Stomach (tissue), 9 donors: ENCODE measurements around the gene RETREG2. TPM values are rescaled to one million over a fixed set of nuclear protein-coding genes. Genes with fewer than 3 reads are reported as not detected.

Experiments
- DNase-seq, 2 donors: peaks; one replicate each; pipeline versions ENCODE4 v3.0.0 to v3.0.0-alpha.2; 2013 to 2019
- H3K27ac ChIP-seq, 5 donors: fragments of 200-600 bp in 4 of 5; sonication (generic) in 4 of 5; one replicate each; pipeline ENCODE4 v1.5.1; 2013 to 2019; ENCODE audit warnings: mild to moderate bottlenecking in 1 of 5, moderate library complexity in 1 of 5
- H3K27me3 ChIP-seq, 3 donors: fragments of 200-600 bp; sonication (generic); one replicate each; pipeline ENCODE4 v1.5.1; 2017 to 2019; ENCODE audit warnings: mixed run types in 1 of 3
- H3K36me3 ChIP-seq, 4 donors: fragments of 200-600 bp; sonication (generic); 1 replicate in 3 of 4; 2 replicates in 1 of 4; pipeline ENCODE4 v1.5.1; 2016 to 2019
- H3K4me1 ChIP-seq, 4 donors: fragments of 200-600 bp; sonication (generic); one replicate each; pipeline ENCODE4 v1.5.1; 2016 to 2019
- H3K4me3 ChIP-seq, 4 donors: fragments of 200-600 bp; sonication (generic) in 3 of 4; one replicate each; pipeline ENCODE4 v1.5.1; 2016 to 2019; ENCODE audit warnings: mild to moderate bottlenecking in 1 of 4
- H3K9me3 ChIP-seq, 4 donors: fragments of 200-600 bp; sonication (generic); one replicate each; pipeline ENCODE4 v1.5.1; 2016 to 2019
- CTCF ChIP-seq, 7 experiments: fragments of 450-650 bp in 4 of 7; fragments of 200-600 bp in 3 of 7; sonication (generic) in 3 of 7; IDR thresholded peaks; one replicate each; pipeline ENCODE4 v1.5.1; 2016 to 2019; ENCODE audit warnings: antibody characterized with exemption in 7 of 7, control low read depth in 2 of 7, mild to moderate bottlenecking in 1 of 7
- EP300 ChIP-seq: sonication (generic); formaldehyde crosslinking; IDR thresholded peaks from one replicate; pipeline ENCODE4 v1.6.1; 2017; ENCODE audit warnings: antibody characterized with exemption
- POLR2A ChIP-seq, 4 donors: fragments of 450-650 bp; IDR thresholded peaks; one replicate each; pipeline ENCODE4 v1.6.1; 2016; ENCODE audit warnings: antibody characterized with exemption in 4 of 4, control low read depth in 2 of 4, mild to moderate bottlenecking in 1 of 4, moderate library complexity in 1 of 4
- POLR2AphosphoS5 ChIP-seq, 3 donors: sonication (generic); formaldehyde crosslinking; IDR thresholded peaks; one replicate each; pipeline ENCODE4 v1.6.1; 2016; ENCODE audit warnings: antibody characterized with exemption in 3 of 3
- WGBS, 5 donors: extraction: QIAGEN DNeasy Blood & Tissue Kit in 3 of 5; methylation state at CpG; one replicate each; pipeline versions ENCODE4 v1.1.5 to v1.1.7; 2013 to 2018; 5-methylcytosine and 5-hydroxymethylcytosine counted together
- intact Hi-C: fragments of 100-400 bp; cut with DNase I; formaldehyde crosslinking; loops from one replicate; pipeline ENCODE4 v1.15.1; 2023; ENCODE audit warnings: low total_unique reads
- polyA plus RNA-seq, 3 donors: library from polyadenylated mRNA; stranded (reverse); fragments of 200-250 nt; gene quantifications; one replicate each; pipeline ENCODE4 v1.2.3, GENCODE V29; 2013
- total RNA-seq, 5 donors: library from RNA; depleted of rRNA; stranded (reverse); fragments of >200 nt; gene quantifications; one replicate each; pipeline versions ENCODE4 v1.1.0 to v1.2.3, GENCODE V29; 2014 to 2016
- donor health status: healthy with polysubstance abuse.
- donor health status: Bipolar disorder and iron deficiency.
- donor health status: healthy.

The RETREG2 gene
- total and polyA plus RNA-seq, 8 donors: 23.9 to 97.3 (median 43.0) TPM

DNA sequence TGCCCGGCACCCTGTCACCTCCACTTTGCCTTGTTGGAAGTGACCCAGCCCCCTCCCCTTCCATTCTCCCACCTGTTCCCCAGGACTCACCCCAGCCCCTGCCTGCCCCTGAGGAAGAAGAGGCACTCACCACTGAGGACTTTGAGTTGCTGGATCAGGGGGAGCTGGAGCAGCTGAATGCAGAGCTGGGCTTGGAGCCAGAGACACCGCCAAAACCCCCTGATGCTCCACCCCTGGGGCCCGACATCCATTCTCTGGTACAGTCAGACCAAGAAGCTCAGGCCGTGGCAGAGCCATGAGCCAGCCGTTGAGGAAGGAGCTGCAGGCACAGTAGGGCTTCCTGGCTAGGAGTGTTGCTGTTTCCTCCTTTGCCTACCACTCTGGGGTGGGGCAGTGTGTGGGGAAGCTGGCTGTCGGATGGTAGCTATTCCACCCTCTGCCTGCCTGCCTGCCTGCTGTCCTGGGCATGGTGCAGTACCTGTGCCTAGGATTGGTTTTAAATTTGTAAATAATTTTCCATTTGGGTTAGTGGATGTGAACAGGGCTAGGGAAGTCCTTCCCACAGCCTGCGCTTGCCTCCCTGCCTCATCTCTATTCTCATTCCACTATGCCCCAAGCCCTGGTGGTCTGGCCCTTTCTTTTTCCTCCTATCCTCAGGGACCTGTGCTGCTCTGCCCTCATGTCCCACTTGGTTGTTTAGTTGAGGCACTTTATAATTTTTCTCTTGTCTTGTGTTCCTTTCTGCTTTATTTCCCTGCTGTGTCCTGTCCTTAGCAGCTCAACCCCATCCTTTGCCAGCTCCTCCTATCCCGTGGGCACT is 4.5 kb downstream of the RETREG2 start:
- H3K27ac ChIP-seq: no peak overlapping the region
- H3K9me3 ChIP-seq: no peaks in the 10 kb centered on the region
- TF ChIP-seq EP300 (no peak), POLR2A (IDR thresholded peaks at IDR 0.05) (no peak), POLR2AphosphoS5 (IDR thresholded peaks at IDR 0.05) (no peak)
- no peak overlapping the region for H3K4me3 ChIP-seq
- H3K27me3 ChIP-seq: no peaks in the 10 kb centered on the region
- WGBS, 5 donors: 72 to 85% (median 76%) methylated on average over 6 to 8 of the region's 8 CpGs
- intact Hi-C loops: no loop called here
- DNase-seq: no peak
- peaks cover 12 to 37% (median 22%) of the 10 kb centered on the region in 4 donors for H3K4me1 ChIP-seq
- peaks cover 35 to 67% (median 62%) of the 10 kb centered on the region in 4 donors for H3K36me3 ChIP-seq

DNA sequence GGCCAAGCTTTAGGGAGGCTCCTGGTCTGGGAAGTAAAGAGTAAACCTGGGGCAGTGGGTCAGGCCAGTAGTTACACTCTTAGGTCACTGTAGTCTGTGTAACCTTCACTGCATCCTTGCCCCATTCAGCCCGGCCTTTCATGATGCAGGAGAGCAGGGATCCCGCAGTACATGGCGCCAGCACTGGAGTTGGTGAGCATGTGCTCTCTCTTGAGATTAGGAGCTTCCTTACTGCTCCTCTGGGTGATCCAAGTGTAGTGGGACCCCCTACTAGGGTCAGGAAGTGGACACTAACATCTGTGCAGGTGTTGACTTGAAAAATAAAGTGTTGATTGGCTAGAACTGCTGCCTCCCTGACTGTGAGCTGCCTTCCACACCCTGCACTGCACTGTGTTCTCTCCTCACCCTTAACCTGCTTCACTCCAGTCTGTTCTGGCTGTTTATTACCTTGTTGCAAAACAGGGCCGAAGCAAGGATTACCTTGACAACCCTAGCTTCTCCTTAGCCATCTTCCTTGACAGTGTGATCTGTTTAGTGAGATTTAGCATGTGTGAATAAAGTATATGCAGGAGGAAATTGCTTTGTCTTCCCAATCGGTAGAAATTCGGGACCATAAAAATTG is 5.2 kb downstream of the RETREG2 start:
- Histone ChIP-seq H3K9me3 (no peaks in the 10 kb centered on the region), H3K27me3 (no peaks in the 10 kb centered on the region), H3K4me1 (peaks cover 12 to 37% (median 22%) of the 10 kb centered on the region in 4 donors), H3K27ac (no peak overlapping the region), H3K36me3 (peaks cover 35 to 67% (median 62%) of the 10 kb centered on the region in 4 donors), H3K4me3 (no peak overlapping the region)
- intact Hi-C loops: no loop called here
- no peak for TF ChIP-seq POLR2A (IDR thresholded peaks at IDR 0.05)
- no peak for TF ChIP-seq EP300
- TF ChIP-seq POLR2AphosphoS5 (IDR thresholded peaks at IDR 0.05): no peak
- TF ChIP-seq CTCF (IDR thresholded peaks at IDR 0.05): no peak
- no peak for DNase-seq
- 89 to 95% (median 95%) methylated on average over 6 of the region's 6 CpGs for WGBS, 5 donors

GRCh38 chr2:219184121-219184520 is 6.0 kb downstream of the RETREG2 start:
- WGBS, 5 donors: 89 to 100% (median 96%) methylated on average over 2 of the region's 2 CpGs
- TF ChIP-seq POLR2A (IDR thresholded peaks at IDR 0.05): no peak
- TF ChIP-seq CTCF (IDR thresholded peaks at IDR 0.05): no peak
- TF ChIP-seq EP300: no peak
- TF ChIP-seq POLR2AphosphoS5 (IDR thresholded peaks at IDR 0.05): no peak
- no peak for DNase-seq
- no peak overlapping the region for H3K4me3 ChIP-seq
- H3K4me1 ChIP-seq: peaks cover 7 to 30% (median 15%) of the 10 kb centered on the region in 4 donors
- intact Hi-C loops: no loop called here
- H3K9me3 ChIP-seq: no peaks in the 10 kb centered on the region
- H3K27me3 ChIP-seq: no peaks in the 10 kb centered on the region
- H3K27ac ChIP-seq: no peak overlapping the region
- H3K36me3 ChIP-seq: peaks cover 35 to 67% (median 62%) of the 10 kb centered on the region in 4 donors

GRCh38 chr2:219186754-219187456 is 8.8 kb downstream of the RETREG2 start:
- DNase-seq: no peak
- no peak for TF ChIP-seq POLR2A (IDR thresholded peaks at IDR 0.05)
- no peak for TF ChIP-seq EP300
- TF ChIP-seq CTCF (IDR thresholded peaks at IDR 0.05): no peak
- no peak for TF ChIP-seq POLR2AphosphoS5 (IDR thresholded peaks at IDR 0.05)
- Histone ChIP-seq H3K4me1 (peaks cover 0 to 5% (median 0%) of the 10 kb centered on the region in 4 donors), H3K27me3 (no peaks in the 10 kb centered on the region), H3K9me3 (no peaks in the 10 kb centered on the region), H3K36me3 (peaks cover 12 to 43% (median 38%) of the 10 kb centered on the region in 4 donors), H3K27ac (no peak overlapping the region), H3K4me3 (no peak overlapping the region)
- intact Hi-C loops: no loop called here
- 86 to 91% (median 87%) methylated on average over 7 of the region's 7 CpGs for WGBS, 5 donors
